Measurements from ENCODE around the gene GAMT. TPM values are rescaled to one million over a fixed set of nuclear protein-coding genes. Genes with fewer than 3 reads are reported as not detected.

GAMT gene
- total RNA-seq, 2 donors from 2014 or later = 13.6 to 17.7 TPM

DNA sequence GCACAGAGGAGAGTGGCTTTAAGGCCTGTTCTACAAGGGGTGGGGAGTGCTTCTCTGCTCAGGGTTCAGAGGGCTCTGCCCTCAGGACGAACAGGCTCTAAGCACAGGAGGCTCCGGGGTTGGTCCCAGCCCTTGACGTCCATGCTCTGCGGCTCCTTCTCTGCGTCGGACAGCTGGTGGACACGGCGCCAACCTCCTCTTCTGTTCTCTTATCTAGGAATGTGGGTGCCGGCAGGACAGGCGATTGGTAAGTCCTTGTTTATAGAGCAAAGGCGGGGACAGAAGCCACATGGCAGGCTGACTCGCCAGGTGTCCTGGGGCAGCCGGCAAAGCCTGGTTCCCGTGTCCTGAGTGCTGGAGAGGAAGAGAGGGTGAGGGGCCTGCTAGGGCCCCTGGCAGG is 28.4 kb upstream of the GAMT start:
- Mint-ChIP-seq H3K27ac (no peak overlapping the region), H3K9me3 (no peaks in the 10 kb centered on the region), H3K4me1 (ENCODE audit: low read depth) (no peaks in the 10 kb centered on the region), H3K36me3 (ENCODE audit: insufficient read depth in 2 of 2) (peaks cover 0 to 12% of the 10 kb centered on the region in 2 donors), H3K27me3 (ENCODE audit: low read depth) (no peaks in the 10 kb centered on the region), H3K4me3 (no peak overlapping the region)
- ATAC-seq (replicated peaks in 1 of 2) (no peak), DNase-seq (no peak)

GRCh38 chr19:1428738-1429391 is 27.5 kb upstream of the GAMT start:
- no peak overlapping the region for H3K27ac Mint-ChIP-seq
- H3K36me3 Mint-ChIP-seq (ENCODE audit: insufficient read depth in 2 of 2) = peaks cover 0 to 12% of the 10 kb centered on the region in 2 donors
- H3K9me3 Mint-ChIP-seq = no peaks in the 10 kb centered on the region
- H3K4me3 Mint-ChIP-seq = no peak overlapping the region
- ATAC-seq (replicated peaks in 1 of 2) (no peak), DNase-seq (no peak)
- H3K4me1 Mint-ChIP-seq (ENCODE audit: low read depth) = no peaks in the 10 kb centered on the region
- no peaks in the 10 kb centered on the region for H3K27me3 Mint-ChIP-seq (ENCODE audit: low read depth)

DNA sequence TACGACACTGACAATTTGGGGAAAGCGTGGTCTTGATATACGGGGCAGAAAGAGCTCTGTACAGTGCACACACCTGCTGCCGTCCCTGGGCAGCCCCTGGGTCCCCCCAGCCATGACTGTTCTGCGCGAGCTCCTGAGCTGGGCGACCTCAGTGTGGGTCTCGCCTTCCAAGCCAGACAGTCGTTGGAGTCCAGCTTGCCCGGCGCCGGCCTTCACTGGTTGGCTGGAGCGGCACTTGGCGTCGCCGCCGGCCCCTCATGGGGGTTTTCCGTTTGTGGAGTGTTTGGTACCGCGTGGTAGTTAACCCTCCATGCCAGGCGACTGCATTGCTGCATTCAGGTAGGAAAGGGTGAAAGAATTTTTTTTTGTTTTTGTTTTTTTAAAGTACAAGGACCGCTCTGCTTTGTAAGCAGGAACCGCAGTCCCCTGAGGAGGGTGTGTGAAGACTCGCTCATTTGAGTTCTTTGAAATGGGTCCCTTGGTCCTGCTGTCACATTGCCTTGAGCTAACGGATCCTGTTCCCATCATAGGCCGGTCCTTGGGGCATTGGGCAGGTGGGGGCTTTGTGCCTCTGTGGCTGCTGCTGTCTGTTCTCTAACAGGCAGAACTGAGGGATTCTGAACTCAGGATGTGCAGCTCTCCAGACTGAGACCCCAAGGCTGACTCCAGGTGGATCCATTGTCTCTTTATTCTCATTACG is 26.0 kb upstream of the GAMT start:
- Mint-ChIP-seq H3K27me3 (ENCODE audit: low read depth) (no peaks in the 10 kb centered on the region), H3K4me1 (ENCODE audit: low read depth) (no peaks in the 10 kb centered on the region), H3K9me3 (no peaks in the 10 kb centered on the region), H3K27ac (no peak overlapping the region), H3K36me3 (ENCODE audit: insufficient read depth in 2 of 2) (peaks cover 6 to 21% of the 10 kb centered on the region in 2 donors), H3K4me3 (no peak overlapping the region)
- no peak for ATAC-seq (replicated peaks in 1 of 2)
- no peak for DNase-seq

- H3K27me3 Mint-ChIP-seq (ENCODE audit: low read depth) = no peaks in the 10 kb centered on the region
- no peak overlapping the region for H3K4me3 Mint-ChIP-seq
- H3K27ac Mint-ChIP-seq = no peak overlapping the region
- DNase-seq = no peak
- H3K9me3 Mint-ChIP-seq = no peaks in the 10 kb centered on the region
- H3K4me1 Mint-ChIP-seq (ENCODE audit: low read depth) = no peaks in the 10 kb centered on the region
- ATAC-seq (replicated peaks in 1 of 2) = no peak
- H3K36me3 Mint-ChIP-seq (ENCODE audit: insufficient read depth in 2 of 2) = peaks cover 6 to 20% of the 10 kb centered on the region in 2 donors
These were observed 25.4 kb upstream of the GAMT start for GRCh38 chr19:1426736-1427135.

DNA sequence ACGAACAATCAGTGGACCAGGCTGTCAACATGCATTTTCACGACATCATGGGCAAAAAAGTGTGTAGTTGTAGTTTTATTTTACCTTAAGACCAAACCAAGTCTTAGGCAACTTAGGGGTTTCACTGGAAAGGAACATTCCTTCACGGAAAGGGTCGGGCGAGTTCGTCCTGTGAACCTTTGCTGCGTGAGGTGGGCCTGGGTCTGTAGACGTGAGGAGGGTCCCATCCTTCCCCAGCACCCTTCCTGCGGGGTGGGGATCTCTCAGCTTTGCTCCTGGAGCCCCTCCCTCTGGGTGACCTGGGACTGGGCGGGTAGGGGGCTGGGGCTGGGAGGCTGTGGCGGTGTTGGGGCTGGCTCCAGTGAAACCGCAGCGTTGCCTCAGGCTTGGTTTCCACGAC is 24.6 kb upstream of the GAMT start:
- Mint-ChIP-seq H3K27ac (no peak overlapping the region), H3K4me3 (no peak overlapping the region), H3K9me3 (no peaks in the 10 kb centered on the region), H3K27me3 (ENCODE audit: low read depth) (no peaks in the 10 kb centered on the region), H3K4me1 (ENCODE audit: low read depth) (no peaks in the 10 kb centered on the region), H3K36me3 (ENCODE audit: insufficient read depth in 2 of 2) (peaks cover 6 to 21% of the 10 kb centered on the region in 2 donors)
- ATAC-seq (replicated peaks in 1 of 2) = no peak
- no peak for DNase-seq

- H3K27me3 Mint-ChIP-seq (ENCODE audit: low read depth) = no peaks in the 10 kb centered on the region
- no peak overlapping the region for H3K4me3 Mint-ChIP-seq
- ATAC-seq (replicated peaks in 1 of 2) (no peak), DNase-seq (no peak)
- peaks cover 8 to 21% of the 10 kb centered on the region in 2 donors for H3K36me3 Mint-ChIP-seq (ENCODE audit: insufficient read depth in 2 of 2)
- H3K4me1 Mint-ChIP-seq (ENCODE audit: low read depth) = no peaks in the 10 kb centered on the region
- H3K9me3 Mint-ChIP-seq = no peaks in the 10 kb centered on the region
- H3K27ac Mint-ChIP-seq = no peak overlapping the region
These were observed 23.9 kb upstream of the GAMT start for GRCh38 chr19:1425102-1425837.

GRCh38 chr19:1424192-1424955 is 23.0 kb upstream of the GAMT start:
- no peak for ATAC-seq (replicated peaks in 1 of 2)
- H3K36me3 Mint-ChIP-seq (ENCODE audit: insufficient read depth in 2 of 2) = peaks cover 10 to 25% of the 10 kb centered on the region in 2 donors

GRCh38 chr19:1423436-1424191 is 22.3 kb upstream of the GAMT start:
- Mint-ChIP-seq H3K9me3 (no peaks in the 10 kb centered on the region), H3K27ac (no peak overlapping the region), H3K36me3 (ENCODE audit: insufficient read depth in 2 of 2) (peaks cover 10 to 30% of the 10 kb centered on the region in 2 donors), H3K4me3 (no peak overlapping the region), H3K4me1 (ENCODE audit: low read depth) (no peaks in the 10 kb centered on the region), H3K27me3 (ENCODE audit: low read depth) (no peaks in the 10 kb centered on the region)
- ATAC-seq (replicated peaks in 1 of 2) (no peak), DNase-seq (no peak)

More at GRCh38 chr19:1424192-1424955, 23.0 kb upstream of the GAMT start:
- Mint-ChIP-seq H3K27ac (no peak overlapping the region), H3K4me1 (ENCODE audit: low read depth) (no peaks in the 10 kb centered on the region), H3K4me3 (no peak overlapping the region), H3K9me3 (no peaks in the 10 kb centered on the region), H3K27me3 (ENCODE audit: low read depth) (no peaks in the 10 kb centered on the region)
- DNase-seq = no peak

- peaks cover 10 to 27% of the 10 kb centered on the region in 2 donors for H3K36me3 Mint-ChIP-seq (ENCODE audit: insufficient read depth in 2 of 2)
- no peaks in the 10 kb centered on the region for H3K9me3 Mint-ChIP-seq
- ATAC-seq (replicated peaks in 1 of 2) (no peak), DNase-seq (no peak)
- H3K27ac Mint-ChIP-seq = no peak overlapping the region
- no peak overlapping the region for H3K4me3 Mint-ChIP-seq
- no peaks in the 10 kb centered on the region for H3K4me1 Mint-ChIP-seq (ENCODE audit: low read depth)
- no peaks in the 10 kb centered on the region for H3K27me3 Mint-ChIP-seq (ENCODE audit: low read depth)
These were observed 21.6 kb upstream of the GAMT start for GRCh38 chr19:1422943-1423342.

GRCh38 chr19:1422360-1422759 is 21.0 kb upstream of the GAMT start:
- Mint-ChIP-seq H3K9me3 (no peaks in the 10 kb centered on the region), H3K27me3 (ENCODE audit: low read depth) (no peaks in the 10 kb centered on the region), H3K27ac (no peak overlapping the region), H3K36me3 (ENCODE audit: insufficient read depth in 2 of 2) (peaks cover 10 to 30% of the 10 kb centered on the region in 2 donors), H3K4me1 (ENCODE audit: low read depth) (peaks cover 5% of the 10 kb centered on the region), H3K4me3 (no peak overlapping the region)
- DNase-seq (no peak), ATAC-seq (replicated peaks in 1 of 2) (no peak)

DNA sequence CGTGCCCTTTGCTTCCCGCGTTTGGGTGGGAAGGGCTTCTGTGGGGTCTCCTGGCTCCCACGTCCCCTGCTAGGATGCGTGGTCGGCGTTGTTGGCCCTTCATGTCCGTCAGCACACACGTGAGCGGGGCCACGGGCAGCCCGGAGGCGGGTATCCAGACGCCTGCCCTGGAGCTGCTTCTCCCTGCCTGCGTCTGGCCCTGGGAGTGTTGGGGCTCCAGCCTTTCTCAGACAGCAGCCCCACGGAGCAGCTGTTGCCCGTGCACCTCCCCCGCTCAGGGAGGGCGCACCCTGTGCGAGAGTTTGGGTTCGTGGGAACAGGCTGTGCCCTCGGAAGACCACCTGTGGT is 20.6 kb upstream of the GAMT start:
- DNase-seq = no peak
- Mint-ChIP-seq H3K4me1 (ENCODE audit: low read depth) (peaks cover 8% of the 10 kb centered on the region), H3K9me3 (no peaks in the 10 kb centered on the region), H3K36me3 (ENCODE audit: insufficient read depth in 2 of 2) (peaks cover 10 to 32% of the 10 kb centered on the region in 2 donors), H3K27me3 (ENCODE audit: low read depth) (no peaks in the 10 kb centered on the region), H3K27ac (no peak overlapping the region), H3K4me3 (no peak overlapping the region)
- ATAC-seq (replicated peaks in 1 of 2) = no peak

GRCh38 chr19:1421218-1421957 is 20.0 kb upstream of the GAMT start:
- DNase-seq (no peak), ATAC-seq (replicated peaks in 1 of 2) (no peak)
- H3K9me3 Mint-ChIP-seq = no peaks in the 10 kb centered on the region
- H3K36me3 Mint-ChIP-seq (ENCODE audit: insufficient read depth in 2 of 2) = peaks cover 10 to 32% of the 10 kb centered on the region in 2 donors
- peaks cover 8% of the 10 kb centered on the region for H3K4me1 Mint-ChIP-seq (ENCODE audit: low read depth)
- H3K27ac Mint-ChIP-seq = no peak overlapping the region
- no peak overlapping the region for H3K4me3 Mint-ChIP-seq
- H3K27me3 Mint-ChIP-seq (ENCODE audit: low read depth) = no peaks in the 10 kb centered on the region
